NCI-H82 treated with DMSO at 0.1 percent for 48 hours (cell line): ENCODE measurements around the gene SLC12A6.
"Not testable (repeated sequence)": the region's sequence is repeated elsewhere in the genome, so short reads cannot be mapped to it uniquely, and the experiment has no call there.

Experiments
- DNase-seq: peaks from one replicate; lab custom pipeline; 2025; ENCODE audit not compliant: unreplicated experiment; lab: John Stamatoyannopoulos, UW

SLC12A6 gene

GRCh38 chr15:34358367-34358766 is 20.8 kb upstream of the SLC12A6 start:
- no peak for DNase-seq

GRCh38 chr15:34357653-34358052 is 20.1 kb upstream of the SLC12A6 start:
- DNase-seq, result no peak

GRCh38 chr15:34355241-34355640 is 17.7 kb upstream of the SLC12A6 start:
- DNase-seq, result no peak

GRCh38 chr15:34354286-34354685 is 16.7 kb upstream of the SLC12A6 start:
- DNase-seq, result no peak

- no peak for DNase-seq
Measured at GRCh38 chr15:34353627-34354026, 16.0 kb upstream of the SLC12A6 start.

- not testable (repeated sequence) for DNase-seq
Measured at GRCh38 chr15:34352996-34353395, 15.4 kb upstream of the SLC12A6 start.

- no peak for DNase-seq
Measured at GRCh38 chr15:34349769-34350168, 12.2 kb upstream of the SLC12A6 start.

- DNase-seq, result no peak
Measured at GRCh38 chr15:34348735-34349300, 11.2 kb upstream of the SLC12A6 start.

- DNase-seq, result no peak
Measured at GRCh38 chr15:34347951-34348638, 10.5 kb upstream of the SLC12A6 start.

- peak; percentile 80 for DNase-seq
Measured at GRCh38 chr15:34342737-34343575, 5.4 kb upstream of the SLC12A6 start, which contains the start of the genes NOP10 and NUTM1. Gene NOP10 (minus strand): TSS chr15:34343136. CDS start chr15:34343073, 63 bp downstream. Gene NUTM1 (plus strand): TSS chr15:34343315. CDS start chr15:34343697, 382 bp downstream.

GRCh38 chr15:34342213-34342736 is 4.7 kb upstream of the SLC12A6 start:
- DNase-seq, result not testable (repeated sequence)

GRCh38 chr15:34341381-34342212 is 4.0 kb upstream of the SLC12A6 start:
- no peak for DNase-seq

- DNase-seq, result no peak
Measured at GRCh38 chr15:34339946-34340345, 2.4 kb upstream of the SLC12A6 start.

- DNase-seq, result no peak
Measured at GRCh38 chr15:34338347-34338746, 766 bp upstream of the SLC12A6 start.

- DNase-seq, result no peak
Measured at GRCh38 chr15:34336991-34337556, 507 bp downstream of the SLC12A6 start.

- DNase-seq, result no peak
Measured at GRCh38 chr15:34336231-34336990, 1.2 kb downstream of the SLC12A6 start.

- no peak for DNase-seq
Measured at GRCh38 chr15:34335176-34336032, 2.2 kb downstream of the SLC12A6 start.

GRCh38 chr15:34334672-34335071 is 2.9 kb downstream of the SLC12A6 start:
- no peak for DNase-seq
